SK-N-SH treated with all-trans-retinoic acid at 6 μM for 48 hours (cell line): ENCODE results near the gene CEP131.

ENCODE experiments used
- ATAC-seq: fragments of 200-7000 bp; cut with Tn5 transposase; 3 replicates; pipeline ENCODE4 v1.9.1; 2020; ENCODE audit warnings: mild to moderate bottlenecking, moderate library complexity
- ARNTL ChIP-seq: fragments of 450-650 bp; formaldehyde crosslinking; IDR thresholded peaks from 2 replicates; pipeline ENCODE4 v1.5.0; 2020; ENCODE audit warnings: low read depth, mild to moderate bottlenecking, moderate library complexity, borderline replicate concordance
- BACH2 ChIP-seq: fragments of 250-450 bp; sonication (Bioruptor Pico); IDR thresholded peaks from 2 replicates; pipeline ENCODE4 v1.9.0; 2021; ENCODE audit warnings: mild to moderate bottlenecking, borderline replicate concordance
- CREB5 ChIP-seq: fragments of 250-450 bp; sonication (Bioruptor Pico); IDR thresholded peaks from 2 replicates; pipeline ENCODE4 v1.5.1; 2020; ENCODE audit warnings: low read depth, mild to moderate bottlenecking, moderate library complexity
- CSDC2 ChIP-seq: fragments of 250-450 bp; sonication (Bioruptor Pico); IDR thresholded peaks from 2 replicates; pipeline ENCODE4 v1.5.0; 2020; ENCODE audit warnings: mild to moderate bottlenecking, moderate library complexity
- CSRNP3 ChIP-seq: fragments of 250-450 bp; sonication (Bioruptor Pico); IDR thresholded peaks from 2 replicates; pipeline ENCODE4 v1.5.1; 2021; ENCODE audit warnings: mild to moderate bottlenecking, moderate library complexity
- ESRRG ChIP-seq: fragments of 250-450 bp; sonication (Bioruptor Pico); IDR thresholded peaks from 2 replicates; pipeline ENCODE4 v1.6.1; 2021; ENCODE audit warnings: mild to moderate bottlenecking
- GLIS3 ChIP-seq: fragments of 250-450 bp; sonication (Bioruptor Pico); IDR thresholded peaks from 2 replicates; pipeline ENCODE4 v1.5.0; 2020; ENCODE audit warnings: mild to moderate bottlenecking, moderate library complexity
- ISL1 ChIP-seq: fragments of 250-450 bp; sonication (Bioruptor Pico); IDR thresholded peaks from 2 replicates; pipeline ENCODE4 v2.1.2; 2022; ENCODE audit warnings: mild to moderate bottlenecking, moderate library complexity
- OSR1 ChIP-seq: fragments of 250-450 bp; sonication (Bioruptor Pico); IDR thresholded peaks from 2 replicates; pipeline ENCODE4 v1.8.0; 2022; ENCODE audit warnings: moderate library complexity, mild to moderate bottlenecking, inconsistent platforms
- PATZ1 ChIP-seq: fragments of 250-450 bp; sonication (Bioruptor Pico); IDR thresholded peaks from 2 replicates; pipeline ENCODE4 v1.8.0; 2020; ENCODE audit warnings: mild to moderate bottlenecking, moderate library complexity, borderline replicate concordance
- POU6F1 ChIP-seq: fragments of 250-450 bp; sonication (Bioruptor Pico); IDR thresholded peaks from 2 replicates; pipeline ENCODE4 v1.8.0; 2021; ENCODE audit warnings: low read depth, mild to moderate bottlenecking, moderate library complexity, borderline replicate concordance
- PPARA ChIP-seq: fragments of 250-450 bp; sonication (Bioruptor Pico); IDR thresholded peaks from 2 replicates; pipeline ENCODE4 v1.5.0; 2020; ENCODE audit warnings: mild to moderate bottlenecking, borderline replicate concordance
- RARB ChIP-seq: fragments of 250-450 bp; sonication (Bioruptor Pico); IDR thresholded peaks from 2 replicates; pipeline ENCODE4 v1.8.0; 2021; ENCODE audit warnings: mild to moderate bottlenecking, moderate library complexity
- SNAI2 ChIP-seq: fragments of 250-450 bp; sonication (Bioruptor Pico); IDR thresholded peaks from 2 replicates; pipeline ENCODE4 v1.5.0; 2020; ENCODE audit warnings: mild to moderate bottlenecking, moderate library complexity
- TCF4 ChIP-seq: fragments of 250-450 bp; sonication (Bioruptor Pico); IDR thresholded peaks from 2 replicates; pipeline ENCODE4 v1.8.0; 2021; ENCODE audit warnings: mild to moderate bottlenecking, moderate library complexity, borderline replicate concordance
- TOX ChIP-seq: fragments of 250-450 bp; sonication (Bioruptor Pico); IDR thresholded peaks from 2 replicates; pipeline ENCODE4 v1.8.0; 2021; ENCODE audit warnings: mild to moderate bottlenecking, moderate library complexity, borderline replicate concordance
- TSHZ2 ChIP-seq: fragments of 250-450 bp; sonication (Bioruptor Pico); IDR thresholded peaks from 2 replicates; pipeline ENCODE4 v1.5.0; 2020; ENCODE audit warnings: mild to moderate bottlenecking, moderate library complexity
- ZC3H10 ChIP-seq: fragments of 250-450 bp; sonication (Bioruptor Pico); IDR thresholded peaks from 2 replicates; pipeline ENCODE4 v1.5.1; 2021; ENCODE audit warnings: mild to moderate bottlenecking, moderate library complexity
- ZFP3 ChIP-seq: fragments of 250-450 bp; sonication (Bioruptor Pico); IDR thresholded peaks from 2 replicates; pipeline ENCODE4 v1.5.0; 2020; ENCODE audit warnings: mild to moderate bottlenecking, moderate library complexity
- ZFP30 ChIP-seq: fragments of 450-650 bp; formaldehyde crosslinking; IDR thresholded peaks from 2 replicates; pipeline ENCODE4 v1.5.0; 2022; ENCODE audit warnings: mild to moderate bottlenecking, moderate library complexity
- ZNF565 ChIP-seq: fragments of 450-650 bp; formaldehyde crosslinking; conservative IDR thresholded peaks from 2 replicates; pipeline ENCODE4 v1.5.0; 2020; ENCODE audit warnings: low read depth, mild to moderate bottlenecking, moderate library complexity
- ZNF70 ChIP-seq: fragments of 450-650 bp; formaldehyde crosslinking; IDR thresholded peaks from 2 replicates; pipeline ENCODE4 v1.5.0; 2020; ENCODE audit warnings: mild to moderate bottlenecking, moderate library complexity
- ZNF8 ChIP-seq: fragments of 450-650 bp; formaldehyde crosslinking; IDR thresholded peaks from 2 replicates; pipeline ENCODE4 v1.5.0; 2020; ENCODE audit warnings: mild to moderate bottlenecking, moderate library complexity

CEP131 gene

GRCh38 chr17:81183807-81184206, 39.0 kb downstream of the CEP131 start:
- ATAC-seq = no peak
- TF ChIP-seq TSHZ2 (CRISPR knock-in tag) (no peak), ZNF565 (CRISPR knock-in tag) (no peak)
- TF ChIP-seq, all 23 proteins: peak for 0

GRCh38 chr17:81183316-81183715, 39.4 kb downstream of the CEP131 start:
- ATAC-seq = no peak
- TF ChIP-seq ESRRG (no peak), GLIS3 (CRISPR knock-in tag) (no peak), TCF4 (CRISPR knock-in tag) (no peak), BACH2 (CRISPR knock-in tag) (no peak), RARB (CRISPR knock-in tag) (no peak), PPARA (CRISPR knock-in tag) (no peak), ZNF8 (no peak), ZNF70 (no peak), CREB5 (no peak), SNAI2 (CRISPR knock-in tag) (no peak), CSRNP3 (no peak), TSHZ2 (CRISPR knock-in tag) (no peak), POU6F1 (no peak), ISL1 (CRISPR knock-in tag) (no peak), ZFP3 (CRISPR knock-in tag) (no peak), OSR1 (CRISPR knock-in tag) (no peak), ARNTL (CRISPR knock-in tag) (no peak), ZNF565 (CRISPR knock-in tag) (no peak), TOX (CRISPR knock-in tag) (no peak), ZFP30 (CRISPR knock-in tag) (no peak)
- TF ChIP-seq, all 23 proteins: peak for 0

- TF ChIP-seq TSHZ2 (CRISPR knock-in tag) = no peak
- TF ChIP-seq ZNF8 = no peak
- TF ChIP-seq CSDC2 (CRISPR knock-in tag) = no peak
- TF ChIP-seq PATZ1 = no peak
- TF ChIP-seq RARB (CRISPR knock-in tag) = no peak
- TF ChIP-seq ZNF70 = no peak
- no peak for TF ChIP-seq TOX (CRISPR knock-in tag)
- no peak for TF ChIP-seq ZFP30 (CRISPR knock-in tag)
- no peak for TF ChIP-seq ZC3H10
- no peak for TF ChIP-seq ARNTL (CRISPR knock-in tag)
- no peak for TF ChIP-seq SNAI2 (CRISPR knock-in tag)
- no peak for TF ChIP-seq PPARA (CRISPR knock-in tag)
- no peak for TF ChIP-seq ZFP3 (CRISPR knock-in tag)
- no peak for TF ChIP-seq BACH2 (CRISPR knock-in tag)
- no peak for TF ChIP-seq OSR1 (CRISPR knock-in tag)
These were observed 40.2 kb downstream of the CEP131 start for GRCh38 chr17:81182596-81182995.

More at GRCh38 chr17:81182596-81182995, 40.2 kb downstream of the CEP131 start:
- ATAC-seq = no peak
